ENCODE data around the gene NR5A2.

The NR5A2 gene

DNA sequence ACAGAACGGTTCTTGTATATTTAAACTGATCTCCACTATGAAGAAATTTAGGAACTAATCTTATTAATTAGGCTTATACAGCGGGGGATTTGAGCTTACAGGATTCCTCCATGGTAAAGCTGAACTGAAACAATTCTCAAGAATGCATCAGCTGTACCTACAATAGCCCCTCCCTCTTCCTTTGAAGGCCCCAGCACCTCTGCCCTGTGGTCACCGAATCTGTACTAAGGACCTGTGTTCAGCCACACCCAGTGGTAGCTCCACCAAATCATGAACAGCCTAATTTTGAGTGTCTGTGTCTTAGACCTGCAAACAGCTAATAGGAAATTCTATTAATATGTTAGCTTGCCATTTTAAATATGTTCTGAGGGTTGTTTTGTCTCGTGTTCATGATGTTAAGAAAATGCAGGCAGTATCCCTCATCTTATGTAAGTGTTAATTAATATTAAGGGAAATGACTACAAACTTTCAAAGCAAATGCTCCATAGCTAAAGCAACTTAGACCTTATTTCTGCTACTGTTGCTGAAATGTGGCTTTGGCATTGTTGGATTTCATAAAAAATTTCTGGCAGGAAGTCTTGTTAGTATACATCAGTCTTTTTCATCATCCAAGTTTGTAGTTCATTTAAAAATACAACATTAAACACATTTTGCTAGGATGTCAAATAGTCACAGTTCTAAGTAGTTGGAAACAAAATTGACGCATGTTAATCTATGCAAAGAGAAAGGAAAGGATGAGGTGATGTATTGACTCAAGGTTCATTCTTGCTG is 147.2 kb downstream of the NR5A2 start:
- Histone ChIP-seq H4K20me1 (ENCODE audit: insufficient read depth) (no peaks in the 10 kb centered on the region), H3K36me3 (ENCODE audit: insufficient read depth) (no peaks in the 10 kb centered on the region), H3K9ac (no peak overlapping the region), H3K4me1 (ENCODE audit: low read depth, poor library complexity, severe bottlenecking) (no peaks in the 10 kb centered on the region), H2AFZ (ENCODE audit: low read depth) (no peak overlapping the region), H3K4me2 (no peak overlapping the region), H3K79me2 (ENCODE audit: insufficient read depth, low read depth) (no peaks in the 10 kb centered on the region), H3K4me3 (IDR thresholded peaks at IDR 0.05; ENCODE audit: insufficient read depth, low read depth, low read length) (no peak overlapping the region), H3K27ac (no peak overlapping the region), H3K27me3 (ENCODE audit: insufficient read depth, low read depth) (no peaks in the 10 kb centered on the region)
- TF ChIP-seq, protein P1, sequence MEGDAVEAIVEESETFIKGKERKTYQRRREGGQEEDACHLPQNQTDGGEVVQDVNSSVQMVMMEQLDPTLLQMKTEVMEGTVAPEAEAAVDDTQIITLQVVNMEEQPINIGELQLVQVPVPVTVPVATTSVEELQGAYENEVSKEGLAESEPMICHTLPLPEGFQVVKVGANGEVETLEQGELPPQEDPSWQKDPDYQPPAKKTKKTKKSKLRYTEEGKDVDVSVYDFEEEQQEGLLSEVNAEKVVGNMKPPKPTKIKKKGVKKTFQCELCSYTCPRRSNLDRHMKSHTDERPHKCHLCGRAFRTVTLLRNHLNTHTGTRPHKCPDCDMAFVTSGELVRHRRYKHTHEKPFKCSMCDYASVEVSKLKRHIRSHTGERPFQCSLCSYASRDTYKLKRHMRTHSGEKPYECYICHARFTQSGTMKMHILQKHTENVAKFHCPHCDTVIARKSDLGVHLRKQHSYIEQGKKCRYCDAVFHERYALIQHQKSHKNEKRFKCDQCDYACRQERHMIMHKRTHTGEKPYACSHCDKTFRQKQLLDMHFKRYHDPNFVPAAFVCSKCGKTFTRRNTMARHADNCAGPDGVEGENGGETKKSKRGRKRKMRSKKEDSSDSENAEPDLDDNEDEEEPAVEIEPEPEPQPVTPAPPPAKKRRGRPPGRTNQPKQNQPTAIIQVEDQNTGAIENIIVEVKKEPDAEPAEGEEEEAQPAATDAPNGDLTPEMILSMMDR (conservative IDR thresholded peaks at IDR 0.05; ENCODE audit: low read depth, low read length) = no peak

GRCh38 chr1:200176181-200176580 is 148.7 kb downstream of the NR5A2 start:
- H3K36me3 ChIP-seq (ENCODE audit: insufficient read depth) = no peaks in the 10 kb centered on the region

DNA sequence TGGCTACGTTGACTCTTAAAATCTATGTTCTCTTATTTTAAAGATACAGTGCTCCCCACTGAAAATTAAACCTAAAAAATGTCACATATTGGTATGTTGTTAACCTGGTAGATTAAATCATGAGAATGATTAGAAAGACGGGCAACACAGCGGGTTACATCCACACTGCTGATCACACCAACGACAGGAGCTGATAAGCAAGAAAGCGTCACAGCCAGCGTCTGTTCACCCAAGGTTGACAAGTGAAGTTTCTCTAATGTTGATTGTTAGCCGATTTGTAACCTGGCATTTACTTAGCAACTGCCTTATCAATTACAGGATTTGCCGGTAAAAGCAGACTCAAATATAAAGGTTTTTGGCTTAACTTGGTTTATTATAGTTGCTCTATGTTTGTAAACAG is 149.3 kb downstream of the NR5A2 start:
- Histone ChIP-seq H3K4me3 (IDR thresholded peaks at IDR 0.05; ENCODE audit: insufficient read depth, low read depth, low read length) (no peak overlapping the region), H3K27me3 (ENCODE audit: insufficient read depth, low read depth) (no peaks in the 10 kb centered on the region), H3K4me1 (ENCODE audit: low read depth, poor library complexity, severe bottlenecking) (no peaks in the 10 kb centered on the region), H3K9ac (no peak overlapping the region), H2AFZ (ENCODE audit: low read depth) (no peak overlapping the region), H4K20me1 (ENCODE audit: insufficient read depth) (no peaks in the 10 kb centered on the region), H3K79me2 (ENCODE audit: insufficient read depth, low read depth) (no peaks in the 10 kb centered on the region), H3K27ac (no peak overlapping the region), H3K4me2 (no peak overlapping the region), H3K36me3 (ENCODE audit: insufficient read depth) (no peaks in the 10 kb centered on the region)
- TF ChIP-seq, protein P1 (conservative IDR thresholded peaks at IDR 0.05; ENCODE audit: low read depth, low read length) = no peak

More at GRCh38 chr1:200176181-200176580, 148.7 kb downstream of the NR5A2 start:
- TF ChIP-seq, protein P1 (conservative IDR thresholded peaks at IDR 0.05; ENCODE audit: low read depth, low read length) = no peak
- no peak overlapping the region for H3K9ac ChIP-seq
- no peaks in the 10 kb centered on the region for H4K20me1 ChIP-seq (ENCODE audit: insufficient read depth)
- H3K79me2 ChIP-seq (ENCODE audit: insufficient read depth, low read depth) = no peaks in the 10 kb centered on the region
- no peak overlapping the region for H3K4me3 ChIP-seq (IDR thresholded peaks at IDR 0.05; ENCODE audit: insufficient read depth, low read depth, low read length)
- no peaks in the 10 kb centered on the region for H3K4me1 ChIP-seq (ENCODE audit: low read depth, poor library complexity, severe bottlenecking)
- H2AFZ ChIP-seq (ENCODE audit: low read depth) = no peak overlapping the region
- no peaks in the 10 kb centered on the region for H3K27me3 ChIP-seq (ENCODE audit: insufficient read depth, low read depth)
- no peak overlapping the region for H3K4me2 ChIP-seq
- H3K27ac ChIP-seq = no peak overlapping the region

DNA sequence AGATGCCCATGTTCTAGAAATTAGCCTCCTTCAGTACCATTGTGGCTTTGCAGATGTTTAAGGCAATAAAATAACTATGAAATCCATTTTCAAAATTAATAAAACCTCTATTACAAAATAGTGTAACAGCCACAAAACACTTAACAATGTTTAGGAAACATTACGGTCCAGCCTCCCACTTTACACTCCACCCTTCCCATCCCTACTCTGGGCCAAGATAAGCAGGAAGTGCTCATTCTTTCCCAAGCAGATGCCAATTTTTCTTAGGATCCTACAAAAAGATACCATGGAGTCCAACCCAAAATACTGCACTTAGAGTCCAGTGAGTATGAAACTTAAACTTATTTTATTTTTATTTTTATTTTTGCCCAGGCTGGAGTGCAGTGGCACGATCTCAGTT is 150.8 kb downstream of the NR5A2 start:
- Histone ChIP-seq H3K9ac (no peak overlapping the region), H3K4me3 (IDR thresholded peaks at IDR 0.05; ENCODE audit: insufficient read depth, low read depth, low read length) (no peak overlapping the region), H3K4me1 (ENCODE audit: low read depth, poor library complexity, severe bottlenecking) (peaks cover 4% of the 10 kb centered on the region), H3K36me3 (ENCODE audit: insufficient read depth) (no peaks in the 10 kb centered on the region), H3K27ac (no peak overlapping the region), H3K27me3 (ENCODE audit: insufficient read depth, low read depth) (no peaks in the 10 kb centered on the region), H3K79me2 (ENCODE audit: insufficient read depth, low read depth) (no peaks in the 10 kb centered on the region), H3K4me2 (no peak overlapping the region), H4K20me1 (ENCODE audit: insufficient read depth) (no peaks in the 10 kb centered on the region), H2AFZ (ENCODE audit: low read depth) (no peak overlapping the region)
- TF ChIP-seq, protein P1 (conservative IDR thresholded peaks at IDR 0.05; ENCODE audit: low read depth, low read length) = no peak

Measured in KMS-11 (cell line).